ENCODE results near the gene LRRD1.
"Not testable (repeated sequence)": the region's sequence is repeated elsewhere in the genome, so short reads cannot be mapped to it uniquely, and the experiment has no call there.

DNA sequence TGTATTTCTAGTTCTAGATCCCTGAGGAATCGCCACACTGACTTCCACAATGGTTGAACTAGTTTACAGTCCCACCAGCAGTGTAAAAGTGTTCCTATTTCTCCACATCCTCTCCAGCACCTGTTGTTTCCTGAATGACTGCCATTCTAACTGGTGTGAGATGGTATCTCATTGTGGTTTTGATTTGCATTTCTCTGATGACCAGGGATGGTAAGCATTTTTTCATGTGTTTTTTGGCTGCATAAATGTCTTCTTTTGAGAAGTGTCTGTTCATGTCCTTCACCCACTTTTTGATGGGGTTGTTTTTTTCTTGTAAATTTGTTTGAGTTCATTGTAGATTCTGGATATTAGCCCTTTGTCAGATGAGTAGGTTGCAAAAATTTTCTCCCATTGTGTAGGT lies 5.4 kb upstream of the LRRD1 start:
- TF ChIP-seq, protein P1, sequence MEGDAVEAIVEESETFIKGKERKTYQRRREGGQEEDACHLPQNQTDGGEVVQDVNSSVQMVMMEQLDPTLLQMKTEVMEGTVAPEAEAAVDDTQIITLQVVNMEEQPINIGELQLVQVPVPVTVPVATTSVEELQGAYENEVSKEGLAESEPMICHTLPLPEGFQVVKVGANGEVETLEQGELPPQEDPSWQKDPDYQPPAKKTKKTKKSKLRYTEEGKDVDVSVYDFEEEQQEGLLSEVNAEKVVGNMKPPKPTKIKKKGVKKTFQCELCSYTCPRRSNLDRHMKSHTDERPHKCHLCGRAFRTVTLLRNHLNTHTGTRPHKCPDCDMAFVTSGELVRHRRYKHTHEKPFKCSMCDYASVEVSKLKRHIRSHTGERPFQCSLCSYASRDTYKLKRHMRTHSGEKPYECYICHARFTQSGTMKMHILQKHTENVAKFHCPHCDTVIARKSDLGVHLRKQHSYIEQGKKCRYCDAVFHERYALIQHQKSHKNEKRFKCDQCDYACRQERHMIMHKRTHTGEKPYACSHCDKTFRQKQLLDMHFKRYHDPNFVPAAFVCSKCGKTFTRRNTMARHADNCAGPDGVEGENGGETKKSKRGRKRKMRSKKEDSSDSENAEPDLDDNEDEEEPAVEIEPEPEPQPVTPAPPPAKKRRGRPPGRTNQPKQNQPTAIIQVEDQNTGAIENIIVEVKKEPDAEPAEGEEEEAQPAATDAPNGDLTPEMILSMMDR (IDR thresholded peaks at IDR 0.05) = not testable (repeated sequence)
- TF ChIP-seq POLR2A (IDR thresholded peaks at IDR 0.05) = not testable (repeated sequence)
